ENCODE results near the gene NUDC. TPM values are rescaled to one million over a fixed set of nuclear protein-coding genes. Genes with fewer than 3 reads are reported as not detected.
"Not testable (repeated sequence)": the region's sequence is repeated elsewhere in the genome, so short reads cannot be mapped to it uniquely, and the experiment has no call there.

NUDC gene
- total RNA-seq, 1 donor from 2014 or later, result 60.8 TPM

- Mint-ChIP-seq H3K36me3 (ENCODE audit: low read depth, unreplicated experiment) (peaks cover 22% of the 10 kb centered on the region), H3K9me3 (ENCODE audit: unreplicated experiment) (no peaks in the 10 kb centered on the region), H3K27me3 (ENCODE audit: unreplicated experiment) (peaks cover 1% of the 10 kb centered on the region), H3K27ac (ENCODE audit: unreplicated experiment) (no peak overlapping the region), H3K4me1 (ENCODE audit: unreplicated experiment) (no peaks in the 10 kb centered on the region), H3K4me3 (ENCODE audit: unreplicated experiment) (peak overlapping the region; percentile 42)
- TF ChIP-seq CTCF (IDR thresholded peaks at IDR 0.05; ENCODE audit: unreplicated experiment), result no peak
- no peak for DNase-seq (ENCODE audit: low spot score)
Observed at GRCh38 chr1:26945728-26946127, 24.2 kb downstream of the NUDC start.

GRCh38 chr1:26946270-26946669, 24.7 kb downstream of the NUDC start:
- Mint-ChIP-seq H3K36me3 (ENCODE audit: low read depth, unreplicated experiment) (peaks cover 22% of the 10 kb centered on the region), H3K27me3 (ENCODE audit: unreplicated experiment) (peaks cover 4% of the 10 kb centered on the region), H3K27ac (ENCODE audit: unreplicated experiment) (no peak overlapping the region), H3K4me3 (ENCODE audit: unreplicated experiment) (no peak overlapping the region), H3K9me3 (ENCODE audit: unreplicated experiment) (no peaks in the 10 kb centered on the region), H3K4me1 (ENCODE audit: unreplicated experiment) (no peaks in the 10 kb centered on the region)
- no peak for DNase-seq (ENCODE audit: low spot score)
- no peak for TF ChIP-seq CTCF (IDR thresholded peaks at IDR 0.05; ENCODE audit: unreplicated experiment)

- H3K36me3 Mint-ChIP-seq (ENCODE audit: low read depth, unreplicated experiment), result peaks cover 12% of the 10 kb centered on the region
- H3K9me3 Mint-ChIP-seq (ENCODE audit: unreplicated experiment); H3K4me3 Mint-ChIP-seq (ENCODE audit: unreplicated experiment); DNase-seq (ENCODE audit: low spot score); H3K4me1 Mint-ChIP-seq (ENCODE audit: unreplicated experiment); H3K27ac Mint-ChIP-seq (ENCODE audit: unreplicated experiment); H3K27me3 Mint-ChIP-seq (ENCODE audit: unreplicated experiment): not testable (repeated sequence)
Observed at GRCh38 chr1:26948725-26949057, 27.1 kb downstream of the NUDC start.

- TF ChIP-seq CTCF (IDR thresholded peaks at IDR 0.05; ENCODE audit: unreplicated experiment), result no peak
- Mint-ChIP-seq H3K4me3 (ENCODE audit: unreplicated experiment) (no peak overlapping the region), H3K9me3 (ENCODE audit: unreplicated experiment) (no peaks in the 10 kb centered on the region), H3K27me3 (ENCODE audit: unreplicated experiment) (peaks cover 10% of the 10 kb centered on the region), H3K4me1 (ENCODE audit: unreplicated experiment) (no peaks in the 10 kb centered on the region), H3K27ac (ENCODE audit: unreplicated experiment) (peak overlapping the region; percentile 12), H3K36me3 (ENCODE audit: low read depth, unreplicated experiment) (peaks cover 12% of the 10 kb centered on the region)
- no peak for DNase-seq (ENCODE audit: low spot score)
Observed at GRCh38 chr1:26949266-26949925, 27.9 kb downstream of the NUDC start.

GRCh38 chr1:26949926-26950319, 28.4 kb downstream of the NUDC start:
- TF ChIP-seq CTCF (IDR thresholded peaks at IDR 0.05; ENCODE audit: unreplicated experiment), result no peak
- H3K4me1 Mint-ChIP-seq (ENCODE audit: unreplicated experiment), result no peaks in the 10 kb centered on the region
- H3K27me3 Mint-ChIP-seq (ENCODE audit: unreplicated experiment), result peaks cover 9% of the 10 kb centered on the region
- no peak overlapping the region for H3K27ac Mint-ChIP-seq (ENCODE audit: unreplicated experiment)
- no peak overlapping the region for H3K4me3 Mint-ChIP-seq (ENCODE audit: unreplicated experiment)
- H3K9me3 Mint-ChIP-seq (ENCODE audit: unreplicated experiment), result no peaks in the 10 kb centered on the region
- DNase-seq (ENCODE audit: low spot score), result no peak
- peaks cover 10% of the 10 kb centered on the region for H3K36me3 Mint-ChIP-seq (ENCODE audit: low read depth, unreplicated experiment)
